ENCODE data around the gene ZNF836.

DNA sequence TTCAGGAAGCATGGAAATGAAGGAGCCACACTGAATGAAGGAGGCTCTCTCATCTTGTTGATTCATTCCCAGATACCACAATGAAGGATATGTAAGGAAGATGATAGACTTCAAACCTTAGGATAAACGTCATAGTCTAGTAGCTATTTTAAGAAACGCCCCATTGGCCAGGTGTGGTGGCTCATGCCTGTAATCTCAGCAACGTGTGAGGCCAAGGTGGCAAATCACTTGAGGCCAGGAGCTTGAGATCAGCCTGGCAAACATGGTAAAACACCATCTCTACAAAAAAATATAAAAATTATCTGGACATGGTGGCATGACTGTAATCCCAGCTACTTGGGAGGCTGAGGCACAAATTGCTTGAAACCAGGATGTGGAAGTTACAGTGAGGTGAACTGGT lies 58.8 kb downstream of the ZNF836 start:
- TF ChIP-seq POLR2A (IDR thresholded peaks at IDR 0.05), result no peak
- TF ChIP-seq, protein P1, sequence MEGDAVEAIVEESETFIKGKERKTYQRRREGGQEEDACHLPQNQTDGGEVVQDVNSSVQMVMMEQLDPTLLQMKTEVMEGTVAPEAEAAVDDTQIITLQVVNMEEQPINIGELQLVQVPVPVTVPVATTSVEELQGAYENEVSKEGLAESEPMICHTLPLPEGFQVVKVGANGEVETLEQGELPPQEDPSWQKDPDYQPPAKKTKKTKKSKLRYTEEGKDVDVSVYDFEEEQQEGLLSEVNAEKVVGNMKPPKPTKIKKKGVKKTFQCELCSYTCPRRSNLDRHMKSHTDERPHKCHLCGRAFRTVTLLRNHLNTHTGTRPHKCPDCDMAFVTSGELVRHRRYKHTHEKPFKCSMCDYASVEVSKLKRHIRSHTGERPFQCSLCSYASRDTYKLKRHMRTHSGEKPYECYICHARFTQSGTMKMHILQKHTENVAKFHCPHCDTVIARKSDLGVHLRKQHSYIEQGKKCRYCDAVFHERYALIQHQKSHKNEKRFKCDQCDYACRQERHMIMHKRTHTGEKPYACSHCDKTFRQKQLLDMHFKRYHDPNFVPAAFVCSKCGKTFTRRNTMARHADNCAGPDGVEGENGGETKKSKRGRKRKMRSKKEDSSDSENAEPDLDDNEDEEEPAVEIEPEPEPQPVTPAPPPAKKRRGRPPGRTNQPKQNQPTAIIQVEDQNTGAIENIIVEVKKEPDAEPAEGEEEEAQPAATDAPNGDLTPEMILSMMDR (IDR thresholded peaks at IDR 0.05), result no peak

Measured in right lobe of liver (tissue), 4 donors.